HL-60 (cell line): ENCODE measurements around the gene SUPT5H.

Source experiments
- GABPA ChIP-seq: IDR thresholded peaks from 2 replicates; pipeline ENCODE4 v1.6.1; 2012; ENCODE audit warnings: low read depth
- POLR2AphosphoS5 ChIP-seq: IDR thresholded peaks from 2 replicates; pipeline ENCODE4 v1.6.1; 2012; ENCODE audit warnings: low read depth
- TF ChIP-seq, protein P1 (sequence below): IDR thresholded peaks from one replicate; pipeline ENCODE4 v1.5.1; 2011; ENCODE audit warnings: low read length, control low read depth, inconsistent platforms; ENCODE audit not compliant: insufficient read depth

DNA sequence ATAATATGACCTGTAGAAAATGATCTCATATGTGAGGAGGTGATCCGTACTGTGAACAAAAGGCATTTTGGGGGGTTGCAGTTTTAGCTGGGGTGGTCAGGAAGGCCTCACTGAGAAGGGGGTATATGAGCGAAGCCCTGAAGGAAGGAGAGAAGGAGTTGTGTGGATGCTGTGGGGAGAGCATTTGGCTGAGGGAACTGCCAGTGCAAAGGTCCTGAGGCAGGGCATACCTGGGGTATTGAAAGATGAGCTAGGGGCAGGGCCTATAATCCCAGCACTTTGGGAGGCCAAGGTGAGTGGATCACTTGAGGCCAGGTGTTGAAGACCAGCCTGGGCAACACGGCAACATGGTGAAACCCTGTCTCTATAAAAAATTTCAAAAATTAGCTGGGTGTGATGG lies 72.0 kb downstream of the SUPT5H start:
- TF ChIP-seq, protein P1, sequence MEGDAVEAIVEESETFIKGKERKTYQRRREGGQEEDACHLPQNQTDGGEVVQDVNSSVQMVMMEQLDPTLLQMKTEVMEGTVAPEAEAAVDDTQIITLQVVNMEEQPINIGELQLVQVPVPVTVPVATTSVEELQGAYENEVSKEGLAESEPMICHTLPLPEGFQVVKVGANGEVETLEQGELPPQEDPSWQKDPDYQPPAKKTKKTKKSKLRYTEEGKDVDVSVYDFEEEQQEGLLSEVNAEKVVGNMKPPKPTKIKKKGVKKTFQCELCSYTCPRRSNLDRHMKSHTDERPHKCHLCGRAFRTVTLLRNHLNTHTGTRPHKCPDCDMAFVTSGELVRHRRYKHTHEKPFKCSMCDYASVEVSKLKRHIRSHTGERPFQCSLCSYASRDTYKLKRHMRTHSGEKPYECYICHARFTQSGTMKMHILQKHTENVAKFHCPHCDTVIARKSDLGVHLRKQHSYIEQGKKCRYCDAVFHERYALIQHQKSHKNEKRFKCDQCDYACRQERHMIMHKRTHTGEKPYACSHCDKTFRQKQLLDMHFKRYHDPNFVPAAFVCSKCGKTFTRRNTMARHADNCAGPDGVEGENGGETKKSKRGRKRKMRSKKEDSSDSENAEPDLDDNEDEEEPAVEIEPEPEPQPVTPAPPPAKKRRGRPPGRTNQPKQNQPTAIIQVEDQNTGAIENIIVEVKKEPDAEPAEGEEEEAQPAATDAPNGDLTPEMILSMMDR = no peak
- TF ChIP-seq GABPA (no peak), POLR2AphosphoS5 (no peak)
